ENCODE results near the gene GDPD4.

The GDPD4 gene

DNA sequence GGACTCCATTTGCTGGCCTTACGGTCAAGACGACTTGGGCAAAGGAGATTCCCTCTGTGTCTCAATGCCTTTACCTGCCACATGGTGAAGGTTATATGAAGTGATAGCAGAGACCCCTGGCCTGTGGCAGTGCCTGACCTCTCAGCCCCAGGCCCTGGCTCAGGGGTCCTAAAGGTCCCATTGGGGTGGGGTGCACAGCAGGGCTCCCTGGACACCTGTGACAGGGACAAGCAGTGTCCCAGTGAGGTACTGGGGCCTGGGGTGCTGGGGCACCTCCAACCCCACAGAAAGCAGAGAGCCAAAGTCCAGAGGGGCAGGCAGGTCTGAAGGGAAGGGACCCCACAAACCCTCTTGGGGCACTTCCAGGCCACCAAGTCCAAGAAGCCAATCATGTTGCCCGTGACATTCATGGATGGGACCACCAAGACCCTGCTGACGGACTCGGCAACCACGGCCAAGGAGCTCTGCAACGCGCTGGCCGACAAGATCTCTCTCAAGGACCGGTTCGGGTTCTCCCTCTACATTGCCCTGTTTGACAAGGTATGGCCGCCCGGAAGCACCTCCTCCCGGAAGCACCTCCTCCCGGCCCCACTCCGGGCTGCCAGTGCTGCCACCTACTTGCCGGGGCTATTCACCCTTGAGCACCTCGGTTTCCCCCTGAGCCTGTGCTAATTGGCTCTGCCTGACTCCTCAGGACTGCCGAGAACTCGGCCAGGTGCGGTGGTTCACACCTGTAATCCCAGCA, 111.0 kb downstream of the GDPD4 start:
- no peak overlapping the region for H4K91ac ChIP-seq (ENCODE audit: low read depth, low read length, poor library complexity)
- H3K18ac ChIP-seq (ENCODE audit: low read length), result peak overlapping the region; percentile 25
- WGBS, 2 donors (ENCODE audit: extremely low coverage in 2 of 2, insufficient read length in 2 of 2, insufficient replicate concordance in 1 of 2), result no CpG with 5 or more reads among the region's 21 CpGs
- no peak overlapping the region for H2BK5ac ChIP-seq (ENCODE audit: low read length)
- H3K4me1 ChIP-seq (ENCODE audit: control insufficient read depth in 2 of 2, insufficient read depth in 1 of 2, low read depth in 1 of 2, low read length in 2 of 2), result no peaks in the 10 kb centered on the region
- DNase-seq (ENCODE audit: low spot score), result no peak
- H3K23ac ChIP-seq (ENCODE audit: low read depth, low read length, poor library complexity), result no peak overlapping the region
- H2BK120ac ChIP-seq (ENCODE audit: low read depth, low read length), result no peak overlapping the region
- no peak overlapping the region for H4K8ac ChIP-seq (ENCODE audit: low read depth, low read length)
- H3K4me2 ChIP-seq (ENCODE audit: insufficient read depth, low read length, poor library complexity, severe bottlenecking), result no peak overlapping the region
- no peaks in the 10 kb centered on the region for H3K27me3 ChIP-seq (ENCODE audit: control insufficient read depth in 3 of 3, insufficient read depth in 3 of 3, low read depth in 1 of 3, low read length in 3 of 3)
- peaks cover 0 to 5% of the 10 kb centered on the region in 2 donors for H3K9me3 ChIP-seq (replicated peaks in 1 of 2; ENCODE audit: control insufficient read depth in 2 of 2, insufficient read depth in 1 of 2, low read depth in 1 of 2, low read length in 2 of 2)
- no peak overlapping the region for H3K14ac ChIP-seq (ENCODE audit: low read length)
- H2AK5ac ChIP-seq (ENCODE audit: low read depth, low read length), result peak overlapping the region; percentile 51
- no peaks in the 10 kb centered on the region for H3K79me1 ChIP-seq (ENCODE audit: low read depth, low read length)
- H3K4ac ChIP-seq (ENCODE audit: low read length), result no peak overlapping the region
- H2BK15ac ChIP-seq (ENCODE audit: low read length), result no peak overlapping the region
- no peaks in the 10 kb centered on the region for H3K36me3 ChIP-seq (replicated peaks in 1 of 2; ENCODE audit: control insufficient read depth in 2 of 2, insufficient read depth in 2 of 2, low read length in 2 of 2)
- H2AFZ ChIP-seq (ENCODE audit: low read length), result no peak overlapping the region
- no peak overlapping the region for H3K27ac ChIP-seq (replicated peaks; ENCODE audit: low read length)
- H2BK12ac ChIP-seq (ENCODE audit: low read length), result no peak overlapping the region
- no peak overlapping the region for H3K9ac ChIP-seq (ENCODE audit: low read depth, low read length, poor library complexity)
- no peak overlapping the region for H3K4me3 ChIP-seq (ENCODE audit: low read length in 2 of 2)

DNA sequence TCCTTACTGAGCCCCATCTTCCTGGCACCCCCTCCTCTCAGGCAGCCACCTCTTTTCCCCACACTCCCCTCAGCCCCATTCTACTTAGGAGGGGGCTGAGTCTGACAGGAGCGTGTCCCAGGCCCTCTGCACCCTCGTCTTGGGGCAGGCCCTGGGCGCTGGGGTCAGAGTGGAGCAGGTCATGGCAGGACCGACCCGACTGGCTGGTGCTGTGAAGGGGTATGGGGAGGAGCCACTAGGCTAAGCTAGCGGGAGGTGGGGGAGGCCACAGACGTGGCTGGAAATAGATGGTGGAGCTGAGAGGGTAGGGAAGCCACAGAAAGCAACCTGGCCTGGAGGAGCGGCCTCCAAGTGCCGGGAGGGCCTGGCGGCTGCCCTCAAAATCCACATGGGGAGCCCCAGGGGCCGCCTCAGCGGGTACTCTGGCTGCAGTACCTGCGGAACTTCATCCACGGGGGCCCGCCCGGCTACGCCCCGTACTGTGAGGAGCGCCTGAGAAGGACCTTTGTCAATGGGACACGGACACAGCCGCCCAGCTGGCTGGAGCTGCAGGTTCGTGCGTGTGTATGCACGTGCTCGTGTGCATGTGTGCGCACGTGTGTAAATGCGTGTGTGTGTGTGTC, 111.8 kb downstream of the GDPD4 start:
- H2AFZ ChIP-seq (ENCODE audit: low read length), result no peak overlapping the region
- H3K4me2 ChIP-seq (ENCODE audit: insufficient read depth, low read length, poor library complexity, severe bottlenecking), result no peak overlapping the region
- no peak overlapping the region for H2BK120ac ChIP-seq (ENCODE audit: low read depth, low read length)
- no peaks in the 10 kb centered on the region for H3K27me3 ChIP-seq (ENCODE audit: control insufficient read depth in 3 of 3, insufficient read depth in 3 of 3, low read depth in 1 of 3, low read length in 3 of 3)
- H4K91ac ChIP-seq (ENCODE audit: low read depth, low read length, poor library complexity), result no peak overlapping the region
- peak overlapping the region; percentile 31 for H3K23ac ChIP-seq (ENCODE audit: low read depth, low read length, poor library complexity)
- no peak for DNase-seq (ENCODE audit: low spot score)
- H3K36me3 ChIP-seq (replicated peaks in 1 of 2; ENCODE audit: control insufficient read depth in 2 of 2, insufficient read depth in 2 of 2, low read length in 2 of 2), result no peaks in the 10 kb centered on the region
- H3K14ac ChIP-seq (ENCODE audit: low read length), result no peak overlapping the region
- peaks cover 0 to 5% of the 10 kb centered on the region in 2 donors for H3K9me3 ChIP-seq (replicated peaks in 1 of 2; ENCODE audit: control insufficient read depth in 2 of 2, insufficient read depth in 1 of 2, low read depth in 1 of 2, low read length in 2 of 2)
- H3K79me1 ChIP-seq (ENCODE audit: low read depth, low read length), result no peaks in the 10 kb centered on the region
- H2AK5ac ChIP-seq (ENCODE audit: low read depth, low read length), result peak overlapping the region; percentile 89
- no peak overlapping the region for H3K9ac ChIP-seq (ENCODE audit: low read depth, low read length, poor library complexity)
- no peak overlapping the region for H3K18ac ChIP-seq (ENCODE audit: low read length)
- WGBS, 2 donors (ENCODE audit: extremely low coverage in 2 of 2, insufficient read length in 2 of 2, insufficient replicate concordance in 1 of 2), result no CpG with 5 or more reads among the region's 28 CpGs
- no peak overlapping the region for H4K8ac ChIP-seq (ENCODE audit: low read depth, low read length)
- H2BK5ac ChIP-seq (ENCODE audit: low read length), result no peak overlapping the region
- H3K4me3 ChIP-seq (ENCODE audit: low read length in 2 of 2), result no peak overlapping the region
- no peaks in the 10 kb centered on the region for H3K4me1 ChIP-seq (ENCODE audit: control insufficient read depth in 2 of 2, insufficient read depth in 1 of 2, low read depth in 1 of 2, low read length in 2 of 2)
- no peak overlapping the region for H2BK12ac ChIP-seq (ENCODE audit: low read length)
- no peak overlapping the region for H3K4ac ChIP-seq (ENCODE audit: low read length)
- H2BK15ac ChIP-seq (ENCODE audit: low read length), result peak overlapping the region; percentile 65
- no peak overlapping the region for H3K27ac ChIP-seq (replicated peaks; ENCODE audit: low read length)

DNA sequence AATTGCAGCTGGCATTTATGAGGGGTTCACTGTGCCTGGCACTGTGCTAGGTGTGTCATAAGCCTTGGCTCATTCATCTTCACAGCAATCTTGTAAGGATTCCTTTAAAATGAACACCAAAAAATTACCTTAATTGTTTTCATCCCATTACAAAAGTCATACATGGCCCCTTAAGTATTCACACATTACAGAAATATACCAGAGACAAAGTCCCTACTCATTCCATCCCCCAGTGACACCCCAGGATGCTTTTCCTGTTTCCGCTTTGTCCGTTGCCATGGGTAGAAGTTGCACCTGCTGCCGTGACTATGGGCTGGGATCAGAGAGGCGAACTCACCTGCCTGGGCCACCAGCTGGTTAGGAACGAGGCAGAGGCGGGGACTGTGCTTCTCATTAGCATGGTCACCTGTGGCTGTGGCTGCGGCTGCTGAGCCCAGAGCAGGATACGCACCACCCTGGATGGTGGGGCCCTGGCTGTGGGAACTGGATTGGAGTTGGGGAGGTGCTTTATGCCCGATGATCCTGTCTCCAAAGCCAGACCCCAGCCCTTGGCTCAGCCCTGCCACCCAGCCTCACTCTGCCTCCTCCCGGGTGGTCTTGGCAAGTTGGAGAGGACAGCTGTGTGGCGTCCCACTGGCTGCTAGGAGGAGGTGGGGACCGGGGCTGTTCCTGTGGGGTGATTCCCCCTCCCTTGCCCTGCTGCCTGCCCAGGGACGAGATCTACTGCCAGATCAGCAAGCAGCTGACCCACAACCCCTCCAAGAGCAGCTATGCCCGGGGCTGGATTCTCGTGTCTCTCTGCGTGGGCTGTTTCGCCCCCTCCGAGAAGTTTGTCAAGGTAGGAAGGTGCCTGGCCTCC, 112.6 kb downstream of the GDPD4 start:
- no peak overlapping the region for H3K27ac ChIP-seq (replicated peaks; ENCODE audit: low read length)
- no peaks in the 10 kb centered on the region for H3K4me1 ChIP-seq (ENCODE audit: control insufficient read depth in 2 of 2, insufficient read depth in 1 of 2, low read depth in 1 of 2, low read length in 2 of 2)
- H3K4me2 ChIP-seq (ENCODE audit: insufficient read depth, low read length, poor library complexity, severe bottlenecking), result no peak overlapping the region
- H2BK12ac ChIP-seq (ENCODE audit: low read length), result peak overlapping the region; percentile 43
- H2BK5ac ChIP-seq (ENCODE audit: low read length), result no peak overlapping the region
- peaks cover 0 to 5% of the 10 kb centered on the region in 2 donors for H3K9me3 ChIP-seq (replicated peaks in 1 of 2; ENCODE audit: control insufficient read depth in 2 of 2, insufficient read depth in 1 of 2, low read depth in 1 of 2, low read length in 2 of 2)
- peak overlapping the region; percentile 65 for H2BK15ac ChIP-seq (ENCODE audit: low read length)
- H2BK120ac ChIP-seq (ENCODE audit: low read depth, low read length), result no peak overlapping the region
- no peak overlapping the region for H2AFZ ChIP-seq (ENCODE audit: low read length)
- H3K4ac ChIP-seq (ENCODE audit: low read length), result no peak overlapping the region
- peak overlapping the region; percentile 69 for H3K23ac ChIP-seq (ENCODE audit: low read depth, low read length, poor library complexity)
- no peak overlapping the region for H3K14ac ChIP-seq (ENCODE audit: low read length)
- no CpG with 5 or more reads among the region's 18 CpGs for WGBS, 2 donors (ENCODE audit: extremely low coverage in 2 of 2, insufficient read length in 2 of 2, insufficient replicate concordance in 1 of 2)
- H3K27me3 ChIP-seq (ENCODE audit: control insufficient read depth in 3 of 3, insufficient read depth in 3 of 3, low read depth in 1 of 3, low read length in 3 of 3), result no peaks in the 10 kb centered on the region
- H3K79me1 ChIP-seq (ENCODE audit: low read depth, low read length), result no peaks in the 10 kb centered on the region
- H4K8ac ChIP-seq (ENCODE audit: low read depth, low read length), result no peak overlapping the region
- no peak overlapping the region for H4K91ac ChIP-seq (ENCODE audit: low read depth, low read length, poor library complexity)
- H3K18ac ChIP-seq (ENCODE audit: low read length), result no peak overlapping the region
- H3K9ac ChIP-seq (ENCODE audit: low read depth, low read length, poor library complexity), result peak overlapping the region; percentile 61
- no peaks in the 10 kb centered on the region for H3K36me3 ChIP-seq (replicated peaks in 1 of 2; ENCODE audit: control insufficient read depth in 2 of 2, insufficient read depth in 2 of 2, low read length in 2 of 2)
- DNase-seq (ENCODE audit: low spot score), result no peak
- peak overlapping the region; percentile 89 for H2AK5ac ChIP-seq (ENCODE audit: low read depth, low read length)
- H3K4me3 ChIP-seq (ENCODE audit: low read length in 2 of 2), result peak overlapping the region in 1 of 2 donors; percentile 22
